Left renal cortex interstitium (tissue), 4 donors: ENCODE data around the gene SPTA1. TPM values are rescaled to one million over a fixed set of nuclear protein-coding genes. Genes with fewer than 3 reads are reported as not detected.

Experiments
- DNase-seq, 4 donors: peaks; one replicate each; pipeline ENCODE4 v3.0.0-alpha.2; 2013; ENCODE audit warnings: low read depth in 4 of 4, low spot score in 2 of 4, missing footprints in 1 of 4
- polyA plus RNA-seq, 4 donors: library from polyadenylated mRNA; unstranded; fragments of 120-200 nt; gene quantifications; one replicate each; pipeline ENCODE4 v1.2.1, GENCODE V29; 2013; ENCODE audit not compliant: insufficient read length in 4 of 4

Gene SPTA1
- polyA plus RNA-seq, 4 donors, result 1.1 to 5.9 (median 1.8) TPM

DNA sequence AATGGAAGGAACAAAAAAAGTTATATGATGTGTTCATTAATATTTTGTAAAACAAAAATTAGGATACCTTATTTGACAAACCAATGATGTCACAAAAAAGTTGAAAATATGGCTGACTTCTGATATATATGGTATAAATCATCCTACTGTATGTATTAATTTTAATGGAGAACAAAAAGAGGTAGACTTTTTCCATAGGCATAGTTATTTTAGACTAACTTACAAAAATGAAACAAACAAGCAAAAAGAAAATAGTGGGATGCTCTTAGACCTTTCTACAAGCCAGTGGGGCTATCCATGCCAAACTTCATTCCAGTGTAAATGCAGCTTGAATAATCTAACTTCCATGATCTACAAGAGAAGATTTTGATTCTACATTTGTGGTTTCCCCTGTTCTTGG is 522 bp upstream of the SPTA1 start:
- DNase-seq, result no peak

DNA sequence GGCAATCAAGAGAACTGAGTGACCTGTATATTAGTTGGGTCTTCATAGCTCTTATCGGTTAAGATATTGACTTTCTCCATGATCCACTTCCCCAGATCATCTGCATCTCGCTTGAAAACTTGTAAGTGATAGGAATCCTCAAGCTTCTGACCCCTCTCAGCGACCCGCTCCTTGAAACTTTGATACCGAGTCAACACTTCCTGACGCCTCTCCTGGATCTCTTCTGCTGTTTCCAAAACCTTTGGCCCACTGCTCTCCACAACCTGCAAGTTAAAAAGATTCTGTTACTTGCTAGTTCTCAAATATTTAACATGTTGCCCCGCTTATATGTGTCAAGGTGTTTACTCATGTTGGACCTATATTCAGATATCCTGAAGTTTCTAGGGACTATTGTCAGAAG is 1.4 kb downstream of the SPTA1 start:
- no peak for DNase-seq

DNA sequence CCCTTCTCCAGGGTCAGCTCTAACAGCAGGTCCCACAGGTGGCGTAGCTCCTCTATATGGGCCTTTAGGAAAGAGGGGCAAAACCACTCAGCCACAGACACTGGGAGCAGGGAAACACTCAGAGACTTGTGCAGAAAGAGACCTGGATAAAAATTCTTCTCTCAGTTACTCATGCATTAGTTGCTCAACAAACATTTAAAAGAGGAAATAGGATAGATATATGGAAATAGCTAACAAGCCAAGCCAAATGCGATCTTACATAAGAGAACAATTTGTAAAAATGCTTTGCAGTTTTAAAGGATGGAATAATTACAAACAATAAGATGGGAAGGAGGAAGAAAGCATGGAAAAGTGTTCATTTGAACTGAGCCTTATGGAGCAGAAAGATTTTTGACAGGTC is 4.9 kb downstream of the SPTA1 start:
- DNase-seq, result no peak

DNA sequence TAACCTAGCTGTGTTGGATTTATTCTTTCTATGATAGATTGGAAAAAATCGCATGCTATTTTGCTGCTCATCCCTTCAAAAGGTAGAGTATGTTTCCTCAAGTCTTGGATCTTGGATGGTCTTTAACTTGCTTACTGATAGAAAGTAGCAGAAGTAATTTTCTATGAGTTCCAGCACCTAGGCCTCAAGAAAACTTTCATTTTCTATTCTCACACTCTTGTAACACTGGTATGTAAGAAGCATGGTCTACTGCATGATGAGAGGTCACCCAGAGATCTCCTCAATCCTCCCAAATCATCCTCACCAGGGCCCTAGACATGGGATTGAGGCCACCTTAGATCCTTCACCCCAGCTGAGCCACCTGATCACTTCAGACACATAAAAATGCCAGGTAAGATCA is 7.2 kb downstream of the SPTA1 start:
- no peak for DNase-seq

DNA sequence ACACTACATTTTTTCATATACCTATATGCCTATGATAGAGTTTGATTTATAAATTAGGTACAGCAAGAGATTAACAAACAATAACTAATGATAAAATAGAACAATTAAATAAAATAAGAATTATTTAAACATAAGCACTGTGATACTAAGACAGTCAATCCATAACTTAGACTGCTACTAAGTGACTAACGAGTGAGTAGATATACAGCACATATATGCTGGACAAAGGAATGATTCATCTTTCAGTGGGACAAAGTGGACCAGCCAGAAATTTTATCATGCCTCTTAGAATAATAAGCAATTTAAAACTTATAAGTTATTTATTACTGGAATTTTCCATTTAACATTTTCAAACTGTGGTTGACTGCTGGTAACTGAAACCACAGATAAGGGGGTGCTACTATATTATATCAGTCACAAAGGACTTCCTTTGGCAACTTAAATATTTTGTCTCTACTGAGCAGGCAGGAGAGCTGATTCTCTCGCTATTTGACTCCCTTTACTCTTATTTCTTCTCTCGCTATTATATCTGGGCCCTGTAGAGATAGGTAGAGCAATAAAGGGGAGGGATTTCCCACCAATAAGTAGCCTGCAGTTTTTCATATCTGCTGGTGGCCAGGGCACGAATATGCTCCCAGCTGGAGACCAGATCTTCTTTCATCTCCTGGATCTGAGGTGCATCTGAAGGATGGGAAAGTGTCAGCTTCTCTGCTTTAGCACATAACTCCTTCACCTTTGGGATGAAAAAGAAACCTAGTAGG is 10.8 kb downstream of the SPTA1 start:
- DNase-seq, result no peak

DNA sequence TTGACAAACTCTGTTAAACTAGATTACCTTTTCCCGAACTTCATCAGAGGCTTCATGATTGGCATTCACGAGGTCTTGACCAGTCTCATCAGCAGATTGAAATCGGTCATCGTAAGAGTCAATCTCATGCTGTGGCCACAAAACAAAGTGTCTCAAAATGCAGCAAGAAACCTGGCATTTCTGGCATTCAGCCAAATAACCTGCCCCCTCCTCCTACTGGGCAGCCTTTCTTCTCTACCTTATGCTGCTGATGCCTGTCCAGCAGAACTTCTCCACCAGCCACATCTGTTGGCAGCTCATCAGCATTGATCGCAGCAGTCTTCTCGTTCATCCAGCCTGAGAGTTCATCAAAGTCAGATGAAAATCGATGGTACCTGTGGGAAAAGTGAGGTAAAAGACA is 12.2 kb downstream of the SPTA1 start:
- no peak for DNase-seq

DNA sequence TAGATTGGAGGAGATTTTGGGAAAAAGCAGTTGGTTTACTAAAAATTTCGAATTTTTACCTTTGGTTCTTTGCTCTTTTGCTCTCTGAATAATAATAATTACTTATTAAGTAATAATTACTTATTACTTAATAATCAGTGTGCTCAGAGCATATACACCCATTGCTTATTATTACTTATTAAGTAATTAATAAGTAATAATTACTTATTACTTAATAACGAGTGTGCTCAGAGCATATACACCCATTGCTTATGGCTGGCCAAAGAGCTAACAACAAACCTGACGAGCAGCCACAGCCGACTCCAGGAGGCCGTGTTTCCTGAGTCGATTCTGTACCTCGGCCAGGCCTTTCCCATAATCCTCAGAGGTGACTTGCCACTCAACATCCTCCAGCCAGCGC is 20.5 kb downstream of the SPTA1 start:
- DNase-seq, result no peak

DNA sequence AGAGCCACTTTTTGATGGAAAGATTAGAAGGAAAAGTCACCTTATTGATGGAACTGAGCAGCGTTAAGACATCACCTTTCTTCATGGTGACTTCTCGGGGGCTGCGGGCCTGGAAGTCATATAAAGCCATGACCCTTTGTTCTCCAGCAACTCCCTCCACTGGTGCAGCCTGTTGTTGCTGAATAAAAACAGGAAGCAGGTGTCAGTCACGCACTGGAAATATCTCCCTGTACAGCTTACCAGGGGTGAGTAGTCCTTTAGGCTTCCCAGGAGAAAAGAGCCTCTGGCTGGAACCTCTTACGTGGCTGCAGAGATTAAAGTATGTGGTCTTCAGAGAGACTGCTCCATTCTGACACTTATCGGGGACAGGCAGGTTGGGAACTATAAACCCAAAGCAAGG is 31.9 kb downstream of the SPTA1 start:
- no peak for DNase-seq

DNA sequence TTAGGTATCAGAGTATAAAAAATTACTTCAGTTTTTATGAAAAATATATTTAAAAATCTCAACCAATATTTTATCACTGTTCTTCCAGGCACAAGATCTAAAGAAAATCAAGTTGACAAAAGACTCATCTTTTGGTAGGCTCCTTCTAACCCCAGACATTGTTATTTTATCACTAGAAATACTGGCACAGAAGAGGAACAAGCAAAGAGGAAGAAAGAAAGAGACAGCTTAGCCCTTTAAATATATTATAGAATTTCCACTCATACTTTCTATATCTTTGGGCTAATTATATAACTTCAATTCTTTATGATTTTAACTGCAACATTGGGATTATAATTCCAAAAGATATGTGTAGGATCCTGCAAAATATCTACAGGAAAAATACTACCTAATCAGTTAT is 32.4 kb downstream of the SPTA1 start:
- DNase-seq, result no peak

DNA sequence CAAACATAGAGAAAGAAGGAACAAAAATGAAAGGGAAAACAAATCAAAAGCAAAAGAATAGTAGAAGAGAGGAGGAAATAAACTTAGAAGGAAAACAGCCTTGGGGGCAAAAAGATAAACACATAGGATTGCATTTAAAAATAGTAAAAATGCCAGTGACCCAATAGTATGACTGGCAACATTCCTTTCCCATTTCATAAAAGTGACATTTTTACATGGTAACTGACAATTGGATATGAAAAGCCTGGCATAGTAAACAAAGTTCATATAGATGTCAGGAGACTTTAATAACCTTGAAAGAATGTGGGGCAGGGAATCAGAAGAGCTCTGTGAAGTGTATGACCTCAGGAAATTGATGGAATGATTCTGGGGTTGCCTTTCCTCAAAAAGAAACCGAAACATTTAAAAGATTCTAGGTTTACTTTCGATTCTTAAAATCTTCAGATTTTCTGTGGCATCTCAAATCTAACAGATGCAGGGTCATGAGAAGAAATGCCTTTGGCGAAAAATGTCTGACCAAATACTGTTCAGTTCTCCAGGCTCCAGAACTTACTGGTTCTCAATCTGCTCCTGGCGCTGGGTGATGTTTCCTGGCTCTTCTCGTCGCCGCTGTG is 33.7 kb downstream of the SPTA1 start:
- DNase-seq, result no peak

DNA sequence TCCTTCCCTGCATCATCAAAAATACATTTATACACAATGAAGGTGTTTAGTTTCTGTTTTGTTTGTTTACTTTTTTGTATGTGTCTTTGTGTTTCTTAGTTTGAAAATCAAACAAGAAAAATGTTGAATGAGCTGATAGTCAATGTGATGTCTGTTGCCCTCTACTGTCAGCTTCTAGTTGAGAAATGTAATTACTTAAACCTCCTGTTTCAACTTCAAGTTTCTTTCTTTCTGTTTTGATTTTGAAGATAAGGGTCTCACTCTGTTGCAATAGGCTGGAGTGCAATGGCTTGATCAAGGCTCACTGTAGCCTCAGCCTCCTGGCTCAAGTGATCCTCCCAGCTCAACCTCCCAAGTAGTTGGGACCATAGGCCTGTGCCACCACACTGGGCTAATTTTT is 37.5 kb downstream of the SPTA1 start:
- DNase-seq, result no peak

DNA sequence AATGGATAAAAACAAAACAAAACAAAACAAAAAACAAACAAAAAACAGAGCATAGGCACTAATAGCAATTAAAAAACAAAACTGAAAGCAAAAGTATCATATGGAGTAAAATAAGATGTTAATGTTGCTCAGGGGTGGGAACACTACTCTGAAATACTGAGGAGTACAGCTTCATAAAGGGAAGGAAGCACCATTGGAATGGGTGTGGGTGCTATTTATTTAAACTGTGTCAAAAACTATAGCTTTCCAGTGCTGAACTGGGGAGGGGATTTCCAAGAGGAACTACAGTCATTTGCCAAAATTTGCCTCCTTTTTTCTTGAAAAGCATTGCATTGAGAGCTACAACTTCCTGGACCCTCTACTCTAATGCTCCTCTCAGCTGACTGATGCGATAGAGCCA is 40.0 kb downstream of the SPTA1 start:
- DNase-seq, result no peak

DNA sequence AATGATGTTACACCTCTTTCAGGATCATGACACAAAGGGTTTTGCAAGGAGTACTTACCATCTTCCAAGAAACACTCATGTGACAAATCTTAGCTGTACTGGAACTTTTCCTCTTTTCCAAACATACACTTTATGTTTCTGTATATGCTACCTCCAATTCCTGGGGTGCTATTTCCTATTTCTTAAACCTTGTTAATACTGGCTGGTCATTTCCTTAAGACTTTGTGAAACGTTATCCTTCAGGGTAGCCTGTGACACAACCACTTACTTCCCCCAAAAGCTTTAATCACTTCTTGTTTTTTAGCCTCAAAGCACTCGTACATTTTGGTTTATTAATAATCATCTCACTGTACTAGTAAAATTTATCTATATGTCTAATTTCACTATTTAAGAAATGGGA is 42.1 kb downstream of the SPTA1 start:
- DNase-seq, result no peak

DNA sequence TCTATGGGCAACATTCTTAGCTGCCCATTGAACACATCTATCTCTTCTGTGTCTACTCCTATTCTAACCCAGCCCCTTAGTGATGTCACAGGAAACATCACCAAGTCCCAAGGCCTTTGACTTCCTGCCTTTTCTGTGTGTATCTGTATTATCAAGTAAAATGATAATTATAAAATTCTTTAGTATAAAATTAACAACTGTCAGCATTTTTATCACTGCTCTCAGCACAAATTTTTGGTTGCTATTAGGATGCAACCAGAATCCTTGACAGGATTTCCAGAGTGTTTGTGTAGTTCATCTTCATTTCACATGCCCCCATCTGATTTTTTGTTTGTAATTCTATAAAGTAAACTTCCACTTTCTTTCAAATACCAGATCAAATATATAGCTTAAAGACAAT is 47.6 kb downstream of the SPTA1 start:
- DNase-seq, result no peak

DNA sequence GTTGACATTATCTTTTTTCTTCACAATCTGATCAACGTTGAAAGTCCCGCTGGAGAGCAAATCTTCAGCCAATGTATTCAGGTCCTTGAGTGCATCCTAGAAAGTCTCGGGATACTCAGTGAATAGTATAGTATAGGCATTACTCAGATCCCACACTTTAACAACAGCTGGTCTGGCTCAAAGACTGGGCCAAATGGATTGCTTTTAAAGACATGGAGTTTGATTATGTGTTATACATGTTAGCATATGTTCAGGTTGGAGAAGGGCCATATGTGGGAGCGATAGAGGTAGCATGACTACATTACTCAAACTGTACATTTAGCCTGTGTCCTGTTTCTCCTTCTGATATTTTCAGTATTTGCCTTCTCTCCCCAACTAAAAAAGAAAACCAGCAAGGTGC is 48.4 kb downstream of the SPTA1 start:
- DNase-seq, result no peak

DNA sequence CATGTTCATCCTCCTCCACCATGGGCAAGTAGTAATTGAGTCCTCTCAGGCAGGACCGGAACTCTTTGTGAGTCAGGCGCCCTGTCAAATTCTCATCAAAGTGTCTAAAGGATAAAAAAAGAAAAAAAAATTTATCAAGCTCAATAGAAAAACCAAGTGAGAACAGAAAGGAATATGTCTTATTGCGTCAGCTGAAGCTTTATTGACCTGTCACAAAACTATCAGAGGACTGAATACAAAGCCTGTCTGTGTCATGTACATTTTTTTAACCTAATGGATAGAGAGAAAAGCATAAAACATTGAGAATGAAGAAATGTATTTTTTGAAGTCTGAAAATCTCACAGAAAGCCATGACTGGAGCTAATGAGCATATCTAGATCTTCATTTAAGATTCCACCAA is 72.8 kb downstream of the SPTA1 start:
- no peak for DNase-seq

DNA sequence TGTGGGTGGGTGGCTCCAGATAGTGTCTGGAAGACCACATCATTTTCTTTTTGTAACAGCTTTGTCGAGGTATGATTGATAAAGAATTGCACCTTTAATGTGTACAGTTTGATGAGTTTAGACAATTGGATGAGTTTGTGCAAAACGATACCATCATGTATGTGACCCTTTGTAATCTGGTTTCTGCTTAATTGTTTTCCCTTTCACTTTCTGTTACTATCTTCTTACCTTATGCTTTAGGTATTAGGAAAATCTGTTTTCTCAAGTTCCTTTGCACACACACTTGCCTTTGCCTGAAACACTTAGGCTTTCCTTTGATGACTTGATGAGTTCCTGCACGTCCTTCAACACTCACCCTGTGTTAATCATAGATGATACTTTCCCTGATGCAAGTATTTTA is 74.6 kb downstream of the SPTA1 start:
- DNase-seq, result no peak

DNA sequence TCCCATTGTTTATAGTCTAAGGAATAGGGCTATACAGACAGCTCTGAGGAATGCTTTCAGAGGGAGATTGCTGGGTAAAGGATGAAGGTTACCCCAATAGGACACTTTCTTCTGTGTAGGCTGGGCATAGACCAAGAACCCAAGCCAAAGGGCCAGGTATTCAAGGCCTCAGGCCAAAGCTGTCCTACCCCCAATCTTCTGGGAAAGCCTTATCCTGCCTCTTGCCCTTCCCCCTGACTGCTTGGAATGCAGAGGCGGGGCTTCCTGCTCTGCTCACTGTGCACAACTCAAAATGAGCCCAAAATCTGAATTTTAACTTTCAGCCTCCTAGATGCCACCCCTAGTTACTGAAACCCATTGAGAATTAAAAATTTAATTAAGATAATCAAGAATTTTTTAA is 79.2 kb downstream of the SPTA1 start:
- DNase-seq, result no peak

DNA sequence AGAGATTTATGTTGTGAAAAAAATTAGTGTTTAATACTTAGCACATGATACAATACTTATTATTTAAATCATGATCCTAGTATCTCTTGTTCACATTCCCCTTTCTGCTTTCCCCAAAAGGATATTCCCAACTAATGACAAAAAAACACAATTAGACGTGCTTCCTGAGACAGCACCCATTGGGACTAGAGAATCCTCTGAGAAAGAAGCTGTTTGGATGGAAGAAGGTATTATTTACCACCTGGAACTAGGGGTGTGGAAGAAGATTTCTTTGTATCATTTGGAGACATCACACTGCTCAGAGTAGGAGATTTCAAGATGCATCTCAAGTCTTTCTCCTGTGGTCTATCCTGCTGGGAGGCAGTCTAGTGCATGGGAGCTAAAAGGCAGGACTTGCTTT is 81.5 kb downstream of the SPTA1 start, which contains the start of gene OR10Z1:
TSS of gene OR10Z1 (plus strand) at position 301 of the 400 bp plus-strand sequence. CDS start 1,171 bp downstream, outside the sequence.
- DNase-seq, result no peak

DNA sequence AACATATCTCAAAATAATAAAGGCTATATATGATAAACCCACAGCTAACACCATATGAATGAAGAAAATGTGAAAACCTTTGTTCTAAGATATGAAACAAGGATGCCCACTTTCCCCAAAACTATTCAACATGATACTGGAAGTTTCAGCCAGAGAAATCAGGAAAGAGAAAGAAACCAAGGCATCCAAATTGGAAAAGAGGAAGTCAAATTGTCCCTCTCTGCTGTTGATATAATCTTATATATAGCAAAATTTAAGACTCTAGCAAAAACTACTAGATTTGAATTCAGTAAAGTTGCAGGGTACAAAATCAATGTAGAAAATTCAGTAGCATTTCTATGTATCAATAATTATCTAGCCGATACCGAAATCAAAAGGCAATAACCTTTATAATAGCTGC is 85.8 kb downstream of the SPTA1 start:
- DNase-seq, result no peak

DNA sequence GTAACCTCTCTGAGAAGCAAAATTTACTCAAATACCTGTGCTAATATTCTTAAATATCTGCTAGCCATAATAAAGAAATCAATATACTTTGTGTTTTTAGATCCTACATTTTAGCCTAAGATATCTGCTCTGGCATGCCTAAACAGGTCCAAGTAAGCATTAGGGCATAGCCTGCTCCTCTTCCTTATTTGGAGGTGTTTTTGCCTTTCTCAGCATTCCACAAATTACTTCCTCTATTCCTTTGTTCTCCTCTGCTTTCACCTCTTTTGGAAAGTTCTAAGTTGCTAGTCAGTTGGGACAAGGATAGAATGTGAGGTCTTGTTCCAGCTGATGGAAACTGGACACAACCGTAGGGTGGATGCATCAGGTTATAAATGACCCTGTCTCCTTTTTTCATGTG is 99.6 kb downstream of the SPTA1 start:
- DNase-seq, result no peak

DNA sequence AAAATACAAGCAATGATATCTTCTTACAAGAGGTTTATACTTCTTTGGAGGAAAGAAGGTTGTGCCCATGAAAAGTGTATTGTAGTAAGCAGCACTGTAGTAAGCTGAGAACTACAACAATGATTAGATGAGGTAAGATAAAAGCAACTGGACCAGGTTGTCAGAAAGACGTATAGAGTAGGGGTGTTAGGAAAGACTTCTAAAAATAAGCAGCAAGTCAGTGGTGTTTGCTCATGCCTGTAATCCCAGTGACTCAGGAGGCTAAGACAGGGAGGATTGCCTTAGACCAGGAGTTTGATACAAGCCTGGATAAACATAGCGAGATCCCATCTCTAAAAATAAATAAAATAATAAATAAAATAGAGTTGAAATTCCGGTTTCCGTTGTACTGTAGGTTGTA is 102.6 kb downstream of the SPTA1 start:
- no peak for DNase-seq

DNA sequence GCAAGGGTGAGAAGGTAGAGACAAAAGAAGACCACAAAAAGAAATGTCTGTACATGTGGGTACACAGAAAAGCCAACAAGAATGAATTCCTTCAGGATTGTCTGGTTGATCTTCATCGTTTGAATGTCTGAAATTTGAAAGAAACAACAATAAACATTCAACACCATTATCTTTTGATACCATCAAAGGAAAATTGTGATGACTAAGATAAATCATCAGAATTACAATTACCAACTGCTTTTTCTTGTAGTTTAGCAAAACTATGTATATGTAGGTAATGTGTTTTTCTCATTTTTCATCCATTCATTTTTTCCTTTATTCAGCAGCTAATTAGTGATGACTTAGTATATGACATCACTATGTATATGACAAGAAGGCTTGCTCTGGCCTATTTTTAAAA is 106.8 kb downstream of the SPTA1 start, which contains the start of gene OR10X1:
TSS of gene OR10X1 (minus strand) at position 167 of the 400 bp plus-strand sequence. CDS start at position 167, 0 bp downstream.
- DNase-seq, result no peak
